SK-N-SH (cell line): ENCODE measurements around the gene PPP1R1B. TPM values are rescaled to one million over a fixed set of nuclear protein-coding genes. Genes with fewer than 3 reads are reported as not detected.

ENCODE experiments used
- CTCF ChIA-PET: fragments of 300-600, 350-600 bp; formaldehyde crosslinking; extraction: SDS; loops from one replicate; lab custom pipeline; 2021; lab: Yijun Ruan, JAX
- POLR2A ChIA-PET: fragments of 350-600 bp; sonication (Branson Sonifier 250); formaldehyde crosslinking; extraction: SDS; loops from one replicate; lab custom pipeline; 2020; ENCODE audit warnings: antibody characterized with exemption, inconsistent platforms; lab: Yijun Ruan, JAX
- DNase-seq: peaks from one replicate; pipeline ENCODE4 v3.0.0; 2012
- H2AFZ ChIP-seq: fragments of 200-600 bp; sonication (generic); 2 replicates; pipeline ENCODE4 v1.8.1; 2016; ENCODE audit warnings: antibody characterized with exemption, mild to moderate bottlenecking, low read depth
- H3F3A ChIP-seq: fragments of 200-600 bp; sonication (generic); replicated peaks from 2 replicates; pipeline ENCODE3; 2016; ENCODE audit warnings: antibody characterized with exemption, mild to moderate bottlenecking; ENCODE audit not compliant: insufficient read depth
- H3K27ac ChIP-seq, 2 experiments: fragments of 200-500 bp in 1 of 2; fragments of 200-600 bp in 1 of 2; sonication (Bioruptor generic) in 1 of 2; sonication (generic), shearing (Covaris generic) in 1 of 2; 2 replicates each; pipeline versions ENCODE4 v1.5.1 to v1.6.1; 2014 to 2016; ENCODE audit warnings: low read depth in 2 of 2, inconsistent platforms in 1 of 2, low read length in 1 of 2, mild to moderate bottlenecking in 1 of 2, mixed read lengths in 1 of 2
- H3K27me3 ChIP-seq: fragments of 200-600 bp; sonication (generic), shearing (Covaris generic); 2 replicates; pipeline ENCODE4 v1.6.1; 2016; ENCODE audit warnings: mixed run types; ENCODE audit not compliant: insufficient read depth
- H3K36me3 ChIP-seq, 2 experiments: fragments of 200-500 bp in 1 of 2; fragments of 200-600 bp in 1 of 2; sonication (Bioruptor generic) in 1 of 2; sonication (generic) in 1 of 2; replicated peaks in 1 of 2; 2 replicates each; pipeline versions ENCODE3 to v1.5.1; 2014 to 2016; ENCODE audit warnings: low read length in 1 of 2, mild to moderate bottlenecking in 1 of 2; ENCODE audit not compliant: insufficient read depth in 2 of 2, control insufficient read depth in 1 of 2
- H3K4me1 ChIP-seq, 2 experiments: fragments of 200-500 bp in 1 of 2; fragments of 200-600 bp in 1 of 2; sonication (Bioruptor generic) in 1 of 2; sonication (generic), shearing (Covaris generic) in 1 of 2; 2 replicates each; pipeline versions ENCODE4 v1.5.1 to v1.6.1; 2014 to 2016; ENCODE audit warnings: low read depth in 1 of 2, low read length in 1 of 2, mixed run types in 1 of 2; ENCODE audit not compliant: insufficient read depth in 2 of 2, control insufficient read depth in 1 of 2
- H3K4me2 ChIP-seq: fragments of 200-600 bp; sonication (generic), shearing (Covaris generic); 2 replicates; pipeline ENCODE4 v1.6.1; 2017; ENCODE audit warnings: mixed run types
- H3K4me3 ChIP-seq, 2 experiments: fragments of 200-500 bp in 1 of 2; fragments of 200-600 bp in 1 of 2; sonication (Bioruptor generic) in 1 of 2; sonication (generic), shearing (Covaris generic) in 1 of 2; 2 replicates each; pipeline versions ENCODE4 v1.5.1 to v1.8.1; 2014 to 2016; ENCODE audit warnings: low read depth in 2 of 2, inconsistent platforms in 1 of 2, low read length in 1 of 2, mild to moderate bottlenecking in 1 of 2, mixed read lengths in 1 of 2, moderate library complexity in 1 of 2
- H3K79me2 ChIP-seq: fragments of 200-600 bp; sonication (generic); 2 replicates; pipeline ENCODE4 v1.8.1; 2017; ENCODE audit warnings: mild to moderate bottlenecking; ENCODE audit not compliant: insufficient read depth
- H3K9ac ChIP-seq: fragments of 200-600 bp; sonication (generic); 2 replicates; pipeline ENCODE4 v1.6.1; 2017; ENCODE audit warnings: mixed run types
- H3K9me2 ChIP-seq: fragments of 200-600 bp; sonication (generic); 2 replicates; pipeline ENCODE4 v1.6.1; 2017; ENCODE audit warnings: mixed run types
- H3K9me3 ChIP-seq: fragments of 200-600 bp; sonication (generic); 2 replicates; pipeline ENCODE4 v1.6.1; 2017; ENCODE audit warnings: mixed run types, mild to moderate bottlenecking, moderate library complexity
- H4K20me1 ChIP-seq: fragments of 200-600 bp; sonication (generic); 2 replicates; pipeline ENCODE4 v1.6.1; 2017; ENCODE audit warnings: mild to moderate bottlenecking, mixed run types; ENCODE audit not compliant: insufficient read depth
- CHD2 ChIP-seq: fragments of 150-350 bp; IDR thresholded peaks from 2 replicates; pipeline ENCODE4 v1.6.1; 2018; ENCODE audit warnings: low read length; ENCODE audit not compliant: partially characterized antibody
- EP300 ChIP-seq, 2 experiments: IDR thresholded peaks; 2 replicates each; pipeline versions ENCODE4 v1.4.0 to v1.6.1; 2012; ENCODE audit warnings: borderline replicate concordance in 1 of 2, low read depth in 1 of 2, low read length in 1 of 2
- EZH2phosphoT487 ChIP-seq: fragments of 200-600 bp; sonication (generic); IDR thresholded peaks from 2 replicates; pipeline ENCODE4 v1.6.1; 2017; ENCODE audit warnings: low read depth, mixed run types, mild to moderate bottlenecking, antibody characterized with exemption, moderate library complexity, borderline replicate concordance
- FOXM1 ChIP-seq: IDR thresholded peaks from 2 replicates; pipeline ENCODE4 v1.4.0; 2012; ENCODE audit warnings: low read depth, mild to moderate bottlenecking
- JUND ChIP-seq: IDR thresholded peaks from 2 replicates; pipeline ENCODE4 v1.4.0; 2012
- MAX ChIP-seq: IDR thresholded peaks from 2 replicates; pipeline ENCODE4 v1.4.0; 2012; ENCODE audit warnings: low read depth
- NFIC ChIP-seq: IDR thresholded peaks from 2 replicates; pipeline ENCODE4 v1.4.0; 2012; ENCODE audit warnings: borderline replicate concordance
- NRF1 ChIP-seq: IDR thresholded peaks from 2 replicates; pipeline ENCODE4 v1.6.1; 2012; ENCODE audit warnings: low read depth, mild to moderate bottlenecking, low read length
- PBX3 ChIP-seq: IDR thresholded peaks from 2 replicates; pipeline ENCODE4; 2012
- SMC3 ChIP-seq: IDR thresholded peaks from 2 replicates; pipeline ENCODE4 v1.6.1; 2012; ENCODE audit warnings: low read depth, low read length, improper control_type of control experiment
- TEAD4 ChIP-seq: IDR thresholded peaks from 2 replicates; pipeline ENCODE4 v1.4.0; 2012; ENCODE audit warnings: mild to moderate bottlenecking, borderline replicate concordance; ENCODE audit not compliant: insufficient read depth
- USF1 ChIP-seq: IDR thresholded peaks from 2 replicates; pipeline ENCODE4 v1.4.0; 2012; ENCODE audit warnings: low read depth, borderline replicate concordance
- ZBTB33 ChIP-seq: IDR thresholded peaks from 2 replicates; pipeline ENCODE4 v1.4.0; 2012; ENCODE audit warnings: low read depth, borderline replicate concordance
- WGBS: methylation state at CpG from one replicate; pipeline ENCODE4 v1.1.6; 2017; ENCODE audit warnings: low lambda C conversion rate; 5-methylcytosine and 5-hydroxymethylcytosine counted together
- polyA plus RNA-seq, 3 experiments: library from polyadenylated mRNA; depleted of rRNA; stranded (reverse); fragments of >200 nt; gene quantifications; 2 replicates each; pipeline ENCODE4 v1.2.3, GENCODE V29; 2012
- TF ChIP-seq, protein P1 (sequence below): fragments of 150-350 bp; IDR thresholded peaks from 2 replicates; pipeline ENCODE4 v1.6.1; 2016; ENCODE audit warnings: mild to moderate bottlenecking, low read depth, low read length
- TF ChIP-seq, protein P2 (sequence below): fragments of 200-600 bp; sonication (generic); IDR thresholded peaks from 2 replicates; pipeline ENCODE4 v1.6.1; 2017; ENCODE audit warnings: antibody characterized with exemption, mild to moderate bottlenecking, moderate library complexity

Gene PPP1R1B
- polyA plus RNA-seq, 1 of the 3 experiments (the other 2 are of a cell fraction) = 0.07 TPM

- no peak overlapping the region for H3K4me2 ChIP-seq
- no peaks in the 10 kb centered on the region for H3F3A ChIP-seq
- peaks cover 0 to 35% of the 10 kb centered on the region in 2 experiments for H3K36me3 ChIP-seq
- no peak for TF ChIP-seq FOXM1
- TF ChIP-seq MAX = no peak
- TF ChIP-seq, protein P1, sequence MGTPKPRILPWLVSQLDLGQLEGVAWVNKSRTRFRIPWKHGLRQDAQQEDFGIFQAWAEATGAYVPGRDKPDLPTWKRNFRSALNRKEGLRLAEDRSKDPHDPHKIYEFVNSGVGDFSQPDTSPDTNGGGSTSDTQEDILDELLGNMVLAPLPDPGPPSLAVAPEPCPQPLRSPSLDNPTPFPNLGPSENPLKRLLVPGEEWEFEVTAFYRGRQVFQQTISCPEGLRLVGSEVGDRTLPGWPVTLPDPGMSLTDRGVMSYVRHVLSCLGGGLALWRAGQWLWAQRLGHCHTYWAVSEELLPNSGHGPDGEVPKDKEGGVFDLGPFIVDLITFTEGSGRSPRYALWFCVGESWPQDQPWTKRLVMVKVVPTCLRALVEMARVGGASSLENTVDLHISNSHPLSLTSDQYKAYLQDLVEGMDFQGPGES = no peak
- TF ChIP-seq SMC3 = no peak
- TF ChIP-seq NRF1 = no peak
- TF ChIP-seq EP300 (IDR thresholded peaks at IDR 0.05; ENCODE audit: borderline replicate concordance in 1 of 2, low read depth in 1 of 2, low read length in 1 of 2) = no peak
- no peak for TF ChIP-seq NFIC
- TF ChIP-seq EZH2phosphoT487 = no peak
- no peak for TF ChIP-seq JUND
- no peak for TF ChIP-seq ZBTB33
- no peak overlapping the region for H3K9ac ChIP-seq
- H3K27me3 ChIP-seq = no peaks in the 10 kb centered on the region
- CTCF ChIA-PET = interaction anchor here (0.7 to 15.8 kb wide), 8 partner anchors 9 to 67 kb away, joined by 3 to 149 read pairs (median 4); no protein-coding TSS in a partner anchor
- no peaks in the 10 kb centered on the region for H4K20me1 ChIP-seq
- no peak overlapping the region for H2AFZ ChIP-seq
- no peaks in the 10 kb centered on the region for H3K79me2 ChIP-seq
- H3K4me1 ChIP-seq = peaks cover 0 to 10% of the 10 kb centered on the region in 2 experiments; a peak in 1 of 4 replicates
- H3K27ac ChIP-seq = no peak overlapping the region
- DNase-seq = no peak
- H3K4me3 ChIP-seq = no peak overlapping the region
- POLR2A ChIA-PET = no interaction called here
- 89% methylated on average over 12 of the region's 22 CpGs for WGBS
- H3K9me3 ChIP-seq = no peaks in the 10 kb centered on the region
- H3K9me2 ChIP-seq = no peaks in the 10 kb centered on the region
Measured at GRCh38 chr17:39662551-39663339, 36.0 kb downstream of the PPP1R1B start.

DNA sequence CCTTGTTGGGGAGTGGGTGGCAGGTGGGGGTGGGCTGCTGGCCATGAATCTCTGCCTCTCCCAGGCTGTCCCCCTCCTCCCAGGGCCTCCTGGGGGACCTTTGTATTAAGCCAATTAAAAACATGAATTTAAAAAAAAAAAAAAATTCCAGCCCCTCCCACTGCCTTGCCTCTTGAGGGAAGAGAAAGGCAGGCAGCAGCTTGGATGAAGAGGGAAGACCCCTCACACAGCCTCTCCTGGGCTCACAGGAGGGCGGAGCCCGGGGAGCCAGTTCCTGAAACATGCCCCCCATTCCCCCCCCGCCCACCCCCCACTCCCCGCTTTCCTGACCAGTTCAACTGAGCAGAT is 36.6 kb downstream of the PPP1R1B start:
- H3K79me2 ChIP-seq = no peaks in the 10 kb centered on the region
- no peaks in the 10 kb centered on the region for H4K20me1 ChIP-seq
- H3K9ac ChIP-seq = no peak overlapping the region
- H3K9me2 ChIP-seq = no peaks in the 10 kb centered on the region
- H3K27ac ChIP-seq = no peak overlapping the region
- WGBS = 60% methylated on average over 4 of the region's 4 CpGs
- H2AFZ ChIP-seq = no peak overlapping the region
- ChIA-PET CTCF (interaction anchor here (1.1 to 15.8 kb wide), 6 partner anchors 8 to 66 kb away, joined by 3 to 149 read pairs (median 4); no protein-coding TSS in a partner anchor), POLR2A (no interaction called here)
- no peaks in the 10 kb centered on the region for H3K9me3 ChIP-seq
- DNase-seq = no peak
- peaks cover 0 to 29% of the 10 kb centered on the region in 2 experiments for H3K36me3 ChIP-seq
- no peak overlapping the region for H3K4me3 ChIP-seq
- H3K4me2 ChIP-seq = no peak overlapping the region
- H3K4me1 ChIP-seq = peaks cover 0 to 10% of the 10 kb centered on the region in 2 experiments; a peak in 1 of 4 replicates
- H3K27me3 ChIP-seq = no peaks in the 10 kb centered on the region
- H3F3A ChIP-seq = no peaks in the 10 kb centered on the region
- TF ChIP-seq ZBTB33 (no peak), MAX (no peak), SMC3 (no peak), PBX3 (no peak), USF1 (no peak), NFIC (no peak), TEAD4 (no peak), CHD2 (no peak)
- TF ChIP-seq, protein P2, sequence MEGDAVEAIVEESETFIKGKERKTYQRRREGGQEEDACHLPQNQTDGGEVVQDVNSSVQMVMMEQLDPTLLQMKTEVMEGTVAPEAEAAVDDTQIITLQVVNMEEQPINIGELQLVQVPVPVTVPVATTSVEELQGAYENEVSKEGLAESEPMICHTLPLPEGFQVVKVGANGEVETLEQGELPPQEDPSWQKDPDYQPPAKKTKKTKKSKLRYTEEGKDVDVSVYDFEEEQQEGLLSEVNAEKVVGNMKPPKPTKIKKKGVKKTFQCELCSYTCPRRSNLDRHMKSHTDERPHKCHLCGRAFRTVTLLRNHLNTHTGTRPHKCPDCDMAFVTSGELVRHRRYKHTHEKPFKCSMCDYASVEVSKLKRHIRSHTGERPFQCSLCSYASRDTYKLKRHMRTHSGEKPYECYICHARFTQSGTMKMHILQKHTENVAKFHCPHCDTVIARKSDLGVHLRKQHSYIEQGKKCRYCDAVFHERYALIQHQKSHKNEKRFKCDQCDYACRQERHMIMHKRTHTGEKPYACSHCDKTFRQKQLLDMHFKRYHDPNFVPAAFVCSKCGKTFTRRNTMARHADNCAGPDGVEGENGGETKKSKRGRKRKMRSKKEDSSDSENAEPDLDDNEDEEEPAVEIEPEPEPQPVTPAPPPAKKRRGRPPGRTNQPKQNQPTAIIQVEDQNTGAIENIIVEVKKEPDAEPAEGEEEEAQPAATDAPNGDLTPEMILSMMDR = no peak
